Trophoblast cell (in vitro differentiated cells and primary cell): Measurements from ENCODE around the gene ME2.
"Not testable (repeated sequence)": the region's sequence is repeated elsewhere in the genome, so short reads cannot be mapped to it uniquely, and the experiment has no call there.

Experiments
- DNase-seq, 2 donors: peaks; one replicate each; pipeline ENCODE4 v3.0.0-alpha.2; 2016
- H2AFZ ChIP-seq: 2 replicates; pipeline ENCODE4 v1.6.1; 2013; ENCODE audit warnings: low read length, moderate library complexity, mild to moderate bottlenecking; ENCODE audit not compliant: insufficient read depth, poor library complexity
- H2AK5ac ChIP-seq: 2 replicates; pipeline ENCODE4 v1.6.1; 2013; ENCODE audit warnings: mild to moderate bottlenecking, low read length
- H2BK120ac ChIP-seq: 2 replicates; pipeline ENCODE4 v1.6.1; 2013; ENCODE audit warnings: low read length, mild to moderate bottlenecking, moderate library complexity; ENCODE audit not compliant: insufficient read depth, poor library complexity
- H2BK12ac ChIP-seq: 2 replicates; pipeline ENCODE4 v1.6.1; 2013; ENCODE audit warnings: mild to moderate bottlenecking, low read length, moderate library complexity
- H2BK5ac ChIP-seq: 2 replicates; pipeline ENCODE4 v1.6.1; 2013; ENCODE audit warnings: low read length, low read depth, moderate library complexity, mild to moderate bottlenecking; ENCODE audit not compliant: poor library complexity
- H3K14ac ChIP-seq: 2 replicates; pipeline ENCODE4 v1.6.1; 2013; ENCODE audit warnings: mild to moderate bottlenecking, low read length
- H3K18ac ChIP-seq: 2 replicates; pipeline ENCODE4 v1.6.1; 2013; ENCODE audit warnings: mild to moderate bottlenecking, low read length
- H3K23ac ChIP-seq: 2 replicates; pipeline ENCODE4 v1.6.1; 2013; ENCODE audit warnings: low read length
- H3K27ac ChIP-seq: 2 replicates; pipeline ENCODE4 v1.5.1; 2013; ENCODE audit warnings: low read depth, mild to moderate bottlenecking, inconsistent platforms, low read length, moderate library complexity
- H3K27me3 ChIP-seq: 2 replicates; pipeline ENCODE4 v1.6.1; 2013; ENCODE audit warnings: inconsistent platforms, mild to moderate bottlenecking, low read length, moderate library complexity; ENCODE audit not compliant: insufficient read depth
- H3K36me3 ChIP-seq, 2 experiments: 1 replicate in 1 of 2; 2 replicates in 1 of 2; pipeline ENCODE4 v1.6.1; 2013; ENCODE audit warnings: low read length in 2 of 2, mild to moderate bottlenecking in 2 of 2, moderate library complexity in 1 of 2; ENCODE audit not compliant: insufficient read depth in 2 of 2, control insufficient read depth in 1 of 2
- H3K4ac ChIP-seq: 2 replicates; pipeline ENCODE4 v1.6.1; 2013; ENCODE audit warnings: low read depth, mild to moderate bottlenecking, low read length, moderate library complexity
- H3K4me1 ChIP-seq, 2 experiments: 1 replicate in 1 of 2; 2 replicates in 1 of 2; pipeline ENCODE4 v1.6.1; 2013; ENCODE audit warnings: low read length in 2 of 2, mild to moderate bottlenecking in 2 of 2, moderate library complexity in 1 of 2; ENCODE audit not compliant: insufficient read depth in 2 of 2, control insufficient read depth in 1 of 2
- H3K4me2 ChIP-seq: 2 replicates; pipeline ENCODE4 v1.6.1; 2013; ENCODE audit warnings: inconsistent platforms, mild to moderate bottlenecking, low read length, moderate library complexity
- H3K4me3 ChIP-seq: 2 replicates; pipeline ENCODE4 v1.5.1; 2013; ENCODE audit warnings: mild to moderate bottlenecking, low read depth, low read length, inconsistent platforms
- H3K79me1 ChIP-seq: one replicate; pipeline ENCODE4 v1.6.1; 2013; ENCODE audit warnings: low read length
- H3K79me2 ChIP-seq: 2 replicates; pipeline ENCODE4 v1.6.1; 2013; ENCODE audit warnings: low read length, mild to moderate bottlenecking; ENCODE audit not compliant: control insufficient read depth, insufficient read depth, poor library complexity
- H3K9ac ChIP-seq: 2 replicates; pipeline ENCODE4 v1.6.1; 2013; ENCODE audit warnings: mild to moderate bottlenecking, low read length
- H3K9me3 ChIP-seq: 2 replicates; pipeline ENCODE4 v1.6.1; 2013; ENCODE audit warnings: low read depth, mild to moderate bottlenecking, control low read depth, inconsistent platforms, low read length; ENCODE audit not compliant: insufficient read depth
- H4K12ac ChIP-seq: 2 replicates; pipeline ENCODE4 v1.6.1; 2013; ENCODE audit warnings: low read depth, mild to moderate bottlenecking, low read length, moderate library complexity
- H4K8ac ChIP-seq: 2 replicates; pipeline ENCODE4 v1.6.1; 2013; ENCODE audit warnings: low read depth, mild to moderate bottlenecking, low read length, moderate library complexity
- H4K91ac ChIP-seq: one replicate; pipeline ENCODE4 v1.6.1; 2013; ENCODE audit warnings: low read depth, mild to moderate bottlenecking, low read length, moderate library complexity
- WGBS: extraction: QIAGEN DNeasy Blood & Tissue Kit; methylation state at CpG from one replicate; pipeline ENCODE4 v1.1.7; 2013; ENCODE audit warnings: missing lambda C conversion rate; ENCODE audit not compliant: insufficient read length, insufficient coverage; ENCODE audit errors: extremely low coverage; 5-methylcytosine and 5-hydroxymethylcytosine counted together

ME2 gene

GRCh38 chr18:50945918-50946317, 67.0 kb downstream of the ME2 start:
- H2BK12ac ChIP-seq, H3K9ac ChIP-seq, H2AK5ac ChIP-seq, H3K79me2 ChIP-seq, H4K12ac ChIP-seq, H2BK120ac ChIP-seq, H3K79me1 ChIP-seq, H3K9me3 ChIP-seq, H3K14ac ChIP-seq, H4K91ac ChIP-seq, H3K4me2 ChIP-seq, H3K27ac ChIP-seq, H3K4me1 ChIP-seq, H2BK5ac ChIP-seq, H3K27me3 ChIP-seq, H2AFZ ChIP-seq, H3K36me3 ChIP-seq, H4K8ac ChIP-seq, DNase-seq, H3K4ac ChIP-seq, H3K18ac ChIP-seq, H3K4me3 ChIP-seq, H3K23ac ChIP-seq: not testable (repeated sequence)
- WGBS: no CpG with 5 or more reads among the region's 2 CpGs

DNA sequence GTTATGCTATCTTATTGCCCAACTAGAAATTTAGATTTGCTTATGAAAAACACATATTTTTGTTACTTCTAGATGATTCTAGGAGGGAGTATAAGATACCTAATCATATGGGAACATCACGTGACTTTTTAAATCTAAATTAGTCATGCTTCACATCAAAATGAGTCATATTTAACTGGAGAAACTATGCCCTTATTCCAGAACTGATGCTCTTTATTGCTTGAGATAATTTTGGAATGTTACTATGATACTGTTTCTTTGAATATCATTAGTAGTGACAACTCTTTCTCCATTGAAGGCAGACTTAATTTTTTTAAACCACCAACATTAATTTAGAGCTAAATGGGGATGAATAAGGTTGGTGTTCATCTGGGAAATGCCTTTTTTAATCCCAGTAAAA, 69.0 kb downstream of the ME2 start:
- no peak overlapping the region for H4K91ac ChIP-seq
- no peak overlapping the region for H3K4me2 ChIP-seq
- no peak overlapping the region for H2BK120ac ChIP-seq
- WGBS: no CpG with 5 or more reads among the region's 1 CpG
- no peak overlapping the region for H4K12ac ChIP-seq
- no peak overlapping the region for H2BK5ac ChIP-seq
- no peaks in the 10 kb centered on the region for H3K79me2 ChIP-seq
- H3K23ac ChIP-seq: no peak overlapping the region
- no peak overlapping the region for H3K4me3 ChIP-seq
- H3K4ac ChIP-seq: no peak overlapping the region
- no peaks in the 10 kb centered on the region for H3K27me3 ChIP-seq
- no peaks in the 10 kb centered on the region for H3K79me1 ChIP-seq
- no peak overlapping the region for H3K9ac ChIP-seq
- H3K14ac ChIP-seq: no peak overlapping the region
- no peak overlapping the region for H3K18ac ChIP-seq
- no peak overlapping the region for H4K8ac ChIP-seq
- H2AK5ac ChIP-seq: no peak overlapping the region
- no peaks in the 10 kb centered on the region for H3K9me3 ChIP-seq
- H2AFZ ChIP-seq: no peak overlapping the region
- H3K36me3 ChIP-seq: peaks cover 0 to 2% of the 10 kb centered on the region in 2 experiments
- DNase-seq: no peak
- H3K4me1 ChIP-seq: peaks cover 0 to 4% of the 10 kb centered on the region in 2 experiments
- no peak overlapping the region for H3K27ac ChIP-seq
- no peak overlapping the region for H2BK12ac ChIP-seq

DNA sequence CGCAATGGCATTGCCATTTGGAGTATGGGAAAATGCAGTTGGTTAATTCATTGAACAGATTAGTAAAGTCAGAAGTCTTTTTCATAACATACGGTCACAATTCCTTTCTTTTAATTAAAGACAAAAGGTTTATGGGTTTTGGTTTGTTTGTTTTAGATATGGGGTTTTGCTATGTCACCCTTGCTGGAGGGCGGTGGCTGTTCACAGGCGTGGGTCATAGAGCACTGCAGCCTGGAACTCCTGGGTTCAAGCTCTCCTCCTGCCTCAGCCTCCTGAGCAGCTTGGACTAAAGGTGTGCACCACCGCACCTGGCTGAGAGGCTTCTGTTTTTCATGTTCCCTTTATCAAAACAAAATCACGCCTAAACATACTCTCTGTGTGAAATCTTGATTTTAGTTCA, 70.3 kb downstream of the ME2 start:
- no peak overlapping the region for H2BK120ac ChIP-seq
- H2AK5ac ChIP-seq: no peak overlapping the region
- no peaks in the 10 kb centered on the region for H3K27me3 ChIP-seq
- H3K4me1 ChIP-seq: peaks cover 0 to 4% of the 10 kb centered on the region in 2 experiments
- no peaks in the 10 kb centered on the region for H3K79me1 ChIP-seq
- H2BK5ac ChIP-seq: no peak overlapping the region
- no peaks in the 10 kb centered on the region for H3K79me2 ChIP-seq
- no peak overlapping the region for H3K23ac ChIP-seq
- H3K9me3 ChIP-seq: no peaks in the 10 kb centered on the region
- H4K8ac ChIP-seq: no peak overlapping the region
- no peak overlapping the region for H3K18ac ChIP-seq
- H3K9ac ChIP-seq: no peak overlapping the region
- no peak overlapping the region for H3K14ac ChIP-seq
- no peak overlapping the region for H3K4me3 ChIP-seq
- no peak overlapping the region for H4K91ac ChIP-seq
- no peak overlapping the region for H4K12ac ChIP-seq
- no peak overlapping the region for H3K4me2 ChIP-seq
- no peak overlapping the region for H2AFZ ChIP-seq
- H3K4ac ChIP-seq: no peak overlapping the region
- H3K27ac ChIP-seq: no peak overlapping the region
- H2BK12ac ChIP-seq: no peak overlapping the region
- H3K36me3 ChIP-seq: peaks cover 0 to 2% of the 10 kb centered on the region in 2 experiments
- no CpG with 5 or more reads among the region's 6 CpGs for WGBS
- no peak for DNase-seq

DNA sequence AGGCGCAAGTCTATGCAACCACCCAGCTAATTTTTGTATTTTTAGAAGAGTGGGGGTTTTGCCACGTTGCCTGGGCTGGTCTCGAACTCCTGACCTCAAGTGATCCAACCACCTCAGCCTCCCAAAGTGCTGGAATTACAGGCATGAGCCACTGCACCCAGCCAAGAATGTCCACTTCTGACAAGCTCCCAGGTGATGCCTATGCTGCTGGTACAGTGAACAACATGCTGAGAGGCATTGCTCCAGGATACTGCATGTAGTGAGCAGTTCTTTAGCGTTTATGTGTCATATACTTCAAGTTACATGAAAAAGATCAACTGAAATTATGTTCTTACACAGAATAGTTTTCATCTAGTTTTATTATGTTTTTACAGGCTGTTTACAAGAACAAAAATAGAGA, 71.7 kb downstream of the ME2 start:
- H4K91ac ChIP-seq: no peak overlapping the region
- no peak overlapping the region for H4K8ac ChIP-seq
- H3K9ac ChIP-seq: no peak overlapping the region
- no peak overlapping the region for H2AFZ ChIP-seq
- peaks cover 0 to 2% of the 10 kb centered on the region in 2 experiments for H3K36me3 ChIP-seq
- H3K14ac ChIP-seq: no peak overlapping the region
- H3K4ac ChIP-seq: no peak overlapping the region
- peak; percentile 71 to 72 for DNase-seq
- H2BK120ac ChIP-seq: no peak overlapping the region
- H3K79me1 ChIP-seq: no peaks in the 10 kb centered on the region
- no peak overlapping the region for H3K23ac ChIP-seq
- no peak overlapping the region for H3K4me3 ChIP-seq
- H2BK12ac ChIP-seq: no peak overlapping the region
- H3K79me2 ChIP-seq: no peaks in the 10 kb centered on the region
- WGBS: no CpG with 5 or more reads among the region's 4 CpGs
- no peaks in the 10 kb centered on the region for H3K4me1 ChIP-seq
- H3K18ac ChIP-seq: no peak overlapping the region
- H3K9me3 ChIP-seq: no peaks in the 10 kb centered on the region
- H4K12ac ChIP-seq: no peak overlapping the region
- H2AK5ac ChIP-seq: no peak overlapping the region
- no peaks in the 10 kb centered on the region for H3K27me3 ChIP-seq
- no peak overlapping the region for H3K27ac ChIP-seq
- H2BK5ac ChIP-seq: no peak overlapping the region
- H3K4me2 ChIP-seq: no peak overlapping the region
